Naive thymus-derived CD8-positive, alpha-beta T cell (primary cell): ENCODE results near the gene WFIKKN1. TPM values are rescaled to one million over a fixed set of nuclear protein-coding genes. Genes with fewer than 3 reads are reported as not detected.

Experiments used
- ATAC-seq, 2 donors: fragments of 150-1000 bp; cut with Tn5 transposase in 1 of 2; sonication (Bioruptor Pico), chemical (Tn5 transposase) in 1 of 2; 1 replicate in 1 of 2; 2 replicates in 1 of 2; pipeline ENCODE4 v1.10.0; 2021; ENCODE audit warnings: mild to moderate bottlenecking in 2 of 2, moderate library complexity in 2 of 2
- POLR2A ChIA-PET: fragments of 350-600 bp; sonication (Branson Sonifier 250); formaldehyde crosslinking; loops from one replicate; lab custom pipeline; 2021; ENCODE audit warnings: antibody characterized with exemption; lab: Charles Lee
- DNase-seq, 10 donors: peaks; one replicate each; pipeline versions ENCODE4 v3.0.0 to v3.0.0-alpha.2; 2020 to 2022
- H3K27ac Mint-ChIP-seq, 10 donors: one replicate each; pipeline ENCODE4 v1.8.0; 2020 to 2022; ENCODE audit warnings: mild to moderate bottlenecking in 10 of 10, mixed read lengths in 10 of 10, moderate library complexity in 4 of 10, inconsistent platforms in 1 of 10
- H3K27me3 Mint-ChIP-seq, 5 donors: one replicate each; pipeline ENCODE4 v1.8.0; 2021 to 2022; ENCODE audit warnings: mixed read lengths in 5 of 5
- H3K36me3 Mint-ChIP-seq, 3 donors: one replicate each; pipeline ENCODE4 v1.8.0; 2020 to 2022; ENCODE audit warnings: mixed read lengths in 3 of 3, mild to moderate bottlenecking in 2 of 3, inconsistent platforms in 1 of 3
- H3K4me1 Mint-ChIP-seq, 4 donors: one replicate each; pipeline ENCODE4 v1.8.0; 2021 to 2022; ENCODE audit warnings: mixed read lengths in 4 of 4
- H3K4me3 Mint-ChIP-seq, 10 donors: one replicate each; pipeline ENCODE4 v1.8.0; 2020 to 2022; ENCODE audit warnings: mild to moderate bottlenecking in 10 of 10, mixed read lengths in 10 of 10, moderate library complexity in 6 of 10, inconsistent platforms in 1 of 10
- H3K9me3 Mint-ChIP-seq, 9 donors: one replicate each; pipeline ENCODE4 v1.8.0; 2020 to 2022; ENCODE audit warnings: mixed read lengths in 9 of 9, mild to moderate bottlenecking in 3 of 9, inconsistent platforms in 1 of 9, moderate library complexity in 1 of 9
- polyA plus RNA-seq, 3 donors: library from polyadenylated mRNA; unstranded; fragments of 300-500 nt; fragmentation: Illumina TruSeq; gene quantifications; one replicate each; pipeline ENCODE4 v1.2.3, GENCODE V29; 2021
- total RNA-seq, 8 experiments: library from RNA in 2 of 8; stranded (reverse) in 2 of 8; gene quantifications; one replicate each; pipeline ENCODE4 v1.2.3 and lab custom pipeline; 2021 to 2026

WFIKKN1 gene
- total and polyA plus RNA-seq, 5 experiments from 2014 or later: 0.07 to 0.57 (median 0.47) TPM; not detected in 2

DNA sequence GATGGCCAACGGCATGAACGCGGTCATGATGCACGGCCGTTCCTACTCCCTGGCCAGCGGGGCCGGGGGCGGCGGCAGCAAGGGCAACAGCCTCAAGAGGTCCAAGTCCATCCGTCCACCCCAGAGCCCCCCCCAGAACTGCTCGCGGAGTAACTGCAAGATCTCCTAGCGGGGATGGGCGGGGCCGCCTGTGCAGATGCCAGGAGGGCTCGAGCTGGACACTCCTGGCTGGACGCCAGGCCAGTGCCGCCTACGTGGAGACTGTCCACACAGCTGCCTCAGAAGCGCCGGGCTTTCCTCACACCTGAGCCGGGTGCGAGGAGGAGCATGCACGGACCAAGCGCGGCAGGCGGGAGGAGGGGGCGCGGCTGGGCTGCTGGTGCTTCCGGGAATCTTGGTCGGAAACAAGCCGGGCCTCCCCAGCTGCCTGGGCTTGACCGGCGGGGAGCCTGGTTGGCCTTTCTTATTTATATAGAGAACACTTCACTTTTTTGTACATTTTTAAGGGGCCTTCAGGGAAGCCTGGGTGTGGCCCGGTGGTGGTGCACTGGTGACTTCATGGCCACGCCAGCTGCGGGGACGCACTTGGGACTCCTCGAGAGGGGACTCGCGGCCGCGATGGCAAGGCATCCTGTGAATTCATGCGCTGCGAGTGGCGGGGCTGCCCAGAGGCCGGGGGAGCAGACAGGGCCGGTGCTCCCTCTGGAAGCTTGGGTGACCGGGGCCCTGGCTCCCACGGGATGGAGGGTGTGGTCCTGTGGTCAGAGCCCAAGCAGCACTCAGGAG, 3.1 kb upstream of the WFIKKN1 start:
- Mint-ChIP-seq H3K27ac (no peak overlapping the region), H3K27me3 (no peaks in the 10 kb centered on the region), H3K9me3 (no peaks in the 10 kb centered on the region), H3K4me3 (no peak overlapping the region), H3K36me3 (peaks cover 0 to 10% (median 4%) of the 10 kb centered on the region in 3 donors), H3K4me1 (no peaks in the 10 kb centered on the region)
- POLR2A ChIA-PET: no interaction called here
- DNase-seq (no peak), ATAC-seq (no peak)

- POLR2A ChIA-PET: no interaction called here
- peaks cover 0 to 10% (median 4%) of the 10 kb centered on the region in 3 donors for H3K36me3 Mint-ChIP-seq
- H3K27me3 Mint-ChIP-seq: no peaks in the 10 kb centered on the region
- H3K27ac Mint-ChIP-seq: no peak overlapping the region
- no peak for DNase-seq
- no peak overlapping the region for H3K4me3 Mint-ChIP-seq
- no peaks in the 10 kb centered on the region for H3K4me1 Mint-ChIP-seq
- no peak for ATAC-seq
- H3K9me3 Mint-ChIP-seq: no peaks in the 10 kb centered on the region
Measured at GRCh38 chr16:628321-629061, 2.3 kb upstream of the WFIKKN1 start.

- POLR2A ChIA-PET: no interaction called here
- Mint-ChIP-seq H3K27me3 (no peaks in the 10 kb centered on the region), H3K4me3 (no peak overlapping the region), H3K9me3 (no peaks in the 10 kb centered on the region), H3K27ac (peak overlapping the region in 1 of 10 donors; percentile 82), H3K36me3 (peaks cover 0 to 10% (median 4%) of the 10 kb centered on the region in 3 donors), H3K4me1 (peaks cover 0 to 3% (median 0%) of the 10 kb centered on the region in 4 donors)
- ATAC-seq (no peak), DNase-seq (no peak)
Measured at GRCh38 chr16:629185-629832, 1.5 kb upstream of the WFIKKN1 start.

GRCh38 chr16:629833-630248, 944 bp upstream of the WFIKKN1 start:
- POLR2A ChIA-PET: no interaction called here
- Mint-ChIP-seq H3K4me3 (no peak overlapping the region), H3K36me3 (peaks cover 0 to 10% (median 4%) of the 10 kb centered on the region in 3 donors), H3K4me1 (peaks cover 0 to 6% (median 0%) of the 10 kb centered on the region in 4 donors), H3K27ac (no peak overlapping the region), H3K9me3 (no peaks in the 10 kb centered on the region), H3K27me3 (no peaks in the 10 kb centered on the region)
- ATAC-seq (no peak), DNase-seq (no peak)

GRCh38 chr16:630249-630814, 453 bp upstream of the WFIKKN1 start:
- POLR2A ChIA-PET: no interaction called here
- Mint-ChIP-seq H3K27me3 (no peaks in the 10 kb centered on the region), H3K9me3 (no peaks in the 10 kb centered on the region), H3K36me3 (peaks cover 0 to 10% (median 4%) of the 10 kb centered on the region in 3 donors), H3K4me1 (peaks cover 0 to 9% (median 0%) of the 10 kb centered on the region in 4 donors), H3K4me3 (no peak overlapping the region), H3K27ac (no peak overlapping the region)
- no peak for ATAC-seq
- no peak for DNase-seq

DNA sequence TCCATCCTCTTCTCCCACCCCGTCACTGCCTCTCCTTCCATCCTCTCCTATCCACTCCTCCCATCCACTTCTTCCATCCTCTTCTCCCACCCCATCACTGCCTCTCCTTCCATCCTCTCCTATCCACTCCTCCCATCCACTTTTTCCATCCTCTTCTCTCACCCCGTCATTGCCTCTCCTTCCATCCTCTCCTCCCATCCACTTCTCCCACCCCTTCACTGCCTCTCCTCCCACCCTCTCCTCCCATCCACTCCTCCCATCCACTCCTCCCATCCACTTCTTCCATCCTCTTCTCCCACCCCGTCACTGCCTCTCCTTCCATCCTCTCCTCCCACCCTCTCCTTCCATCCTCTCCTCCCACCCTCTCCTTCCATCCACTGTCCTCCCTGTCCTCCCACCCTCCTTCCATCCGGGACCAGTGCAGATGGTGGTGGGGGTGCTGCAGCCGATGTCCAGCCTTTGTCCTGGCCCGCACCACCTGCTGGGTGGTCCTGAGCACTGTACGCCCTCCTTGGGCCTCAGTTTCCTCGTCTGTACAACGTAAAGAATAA, 1.1 kb downstream of the WFIKKN1 start:
- Mint-ChIP-seq H3K4me1 (peaks cover 3 to 12% (median 6%) of the 10 kb centered on the region in 4 donors), H3K36me3 (peaks cover 0 to 7% (median 0%) of the 10 kb centered on the region in 3 donors), H3K9me3 (peaks cover 0 to 6% (median 0%) of the 10 kb centered on the region in 9 donors), H3K4me3 (no peak overlapping the region), H3K27ac (no peak overlapping the region), H3K27me3 (peaks cover 0 to 4% (median 0%) of the 10 kb centered on the region in 5 donors)
- DNase-seq (no peak), ATAC-seq (no peak)
- POLR2A ChIA-PET: interaction anchor here (0.8 kb wide), 1 partner anchor 42 kb away, joined by 3 read pairs; no protein-coding TSS in a partner anchor

DNA sequence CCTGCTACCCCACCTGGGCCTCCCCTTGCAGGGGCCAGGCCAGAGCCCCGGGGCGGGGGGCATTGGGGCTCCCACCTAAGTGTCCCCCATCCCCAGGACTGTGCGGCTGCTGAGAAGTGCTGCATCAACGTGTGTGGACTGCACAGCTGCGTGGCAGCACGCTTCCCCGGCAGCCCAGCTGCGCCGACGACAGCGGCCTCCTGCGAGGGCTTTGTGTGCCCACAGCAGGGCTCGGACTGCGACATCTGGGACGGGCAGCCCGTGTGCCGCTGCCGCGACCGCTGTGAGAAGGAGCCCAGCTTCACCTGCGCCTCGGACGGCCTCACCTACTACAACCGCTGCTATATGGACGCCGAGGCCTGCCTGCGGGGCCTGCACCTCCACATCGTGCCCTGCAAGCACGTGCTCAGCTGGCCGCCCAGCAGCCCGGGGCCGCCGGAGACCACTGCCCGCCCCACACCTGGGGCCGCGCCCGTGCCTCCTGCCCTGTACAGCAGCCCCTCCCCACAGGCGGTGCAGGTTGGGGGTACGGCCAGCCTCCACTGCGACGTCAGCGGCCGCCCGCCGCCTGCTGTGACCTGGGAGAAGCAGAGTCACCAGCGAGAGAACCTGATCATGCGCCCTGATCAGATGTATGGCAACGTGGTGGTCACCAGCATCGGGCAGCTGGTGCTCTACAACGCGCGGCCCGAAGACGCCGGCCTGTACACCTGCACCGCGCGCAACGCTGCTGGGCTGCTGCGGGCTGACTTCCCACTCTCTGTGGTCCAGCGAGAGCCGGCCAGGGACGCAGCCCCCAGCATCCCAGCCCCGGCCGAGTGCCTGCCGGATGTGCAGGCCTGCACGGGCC, 1.9 kb downstream of the WFIKKN1 start:
- H3K9me3 Mint-ChIP-seq: peaks cover 0 to 6% (median 0%) of the 10 kb centered on the region in 9 donors
- H3K36me3 Mint-ChIP-seq: peaks cover 0 to 5% (median 0%) of the 10 kb centered on the region in 3 donors
- no peak overlapping the region for H3K4me3 Mint-ChIP-seq
- ATAC-seq (no peak), DNase-seq (no peak)
- POLR2A ChIA-PET: interaction anchor here (0.6 kb wide), 1 partner anchor 1079 kb away, joined by 3 read pairs; no protein-coding TSS in a partner anchor
- H3K27me3 Mint-ChIP-seq: peaks cover 0 to 4% (median 0%) of the 10 kb centered on the region in 5 donors
- H3K4me1 Mint-ChIP-seq: peaks cover 3 to 17% (median 7%) of the 10 kb centered on the region in 4 donors
- H3K27ac Mint-ChIP-seq: no peak overlapping the region

GRCh38 chr16:633336-634050, 2.7 kb downstream of the WFIKKN1 start:
- Mint-ChIP-seq H3K27ac (no peak overlapping the region), H3K4me1 (peaks cover 3 to 18% (median 7%) of the 10 kb centered on the region in 4 donors), H3K36me3 (peaks cover 0 to 5% (median 0%) of the 10 kb centered on the region in 3 donors), H3K4me3 (no peak overlapping the region), H3K27me3 (peaks cover 0 to 4% (median 0%) of the 10 kb centered on the region in 5 donors), H3K9me3 (peaks cover 0 to 6% (median 0%) of the 10 kb centered on the region in 9 donors)
- POLR2A ChIA-PET: no interaction called here
- DNase-seq (peak in 1 of 10 donors; percentile 3), ATAC-seq (no peak)

GRCh38 chr16:634051-634670, 3.4 kb downstream of the WFIKKN1 start:
- POLR2A ChIA-PET: no interaction called here
- Mint-ChIP-seq H3K27me3 (peaks cover 0 to 4% (median 0%) of the 10 kb centered on the region in 5 donors), H3K4me3 (peak overlapping the region in 7 of 10 donors; percentile 28 to 97 (median 48)), H3K4me1 (peaks cover 3 to 18% (median 7%) of the 10 kb centered on the region in 4 donors), H3K27ac (peak overlapping the region in 1 of 10 donors; percentile 60), H3K9me3 (peaks cover 0 to 6% (median 0%) of the 10 kb centered on the region in 9 donors), H3K36me3 (peaks cover 0 to 2% (median 0%) of the 10 kb centered on the region in 3 donors)
- DNase-seq: no peak
- ATAC-seq: no peak

DNA sequence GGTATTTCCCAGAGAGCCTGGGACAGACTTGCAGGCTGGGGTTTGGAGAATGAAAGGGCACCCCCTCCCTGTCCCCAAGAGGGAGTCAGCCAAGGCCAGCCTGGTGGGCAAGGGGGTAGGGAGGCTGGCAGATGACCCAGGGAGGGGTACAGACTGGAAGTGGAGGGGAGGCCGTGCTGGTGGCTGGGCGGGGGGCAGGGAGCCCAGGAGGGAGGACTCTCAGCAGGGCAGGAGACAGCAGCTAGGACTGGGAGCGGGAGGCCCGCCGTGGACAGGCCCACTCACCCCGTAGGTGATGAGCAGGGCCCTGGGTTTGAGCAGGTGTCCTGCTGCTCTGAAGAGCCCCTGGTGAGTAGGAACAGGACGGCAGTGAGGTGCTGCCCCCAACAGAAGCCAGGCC, 4.2 kb downstream of the WFIKKN1 start:
- Mint-ChIP-seq H3K27ac (peak overlapping the region in 3 of 10 donors; percentile 19 to 67 (median 49)), H3K4me3 (peak overlapping the region; percentile 48 to 97 (median 72)), H3K36me3 (peaks cover 0 to 2% (median 0%) of the 10 kb centered on the region in 3 donors), H3K27me3 (peaks cover 0 to 4% (median 0%) of the 10 kb centered on the region in 5 donors), H3K9me3 (peaks cover 0 to 6% (median 0%) of the 10 kb centered on the region in 9 donors), H3K4me1 (peaks cover 3 to 18% (median 7%) of the 10 kb centered on the region in 4 donors)
- ATAC-seq (no peak), DNase-seq (no peak)
- POLR2A ChIA-PET: no interaction called here
